ENCODE data around the gene CSRNP3. TPM values are rescaled to one million over a fixed set of nuclear protein-coding genes. Genes with fewer than 3 reads are reported as not detected.
"Not testable (repeated sequence)": the region's sequence is repeated elsewhere in the genome, so short reads cannot be mapped to it uniquely, and the experiment has no call there.

Gene CSRNP3
- total and polyA plus RNA-seq, 12 donors = 1.3 to 20.1 (median 4.9) TPM

GRCh38 chr2:165665614-165666013 is 196.1 kb downstream of the CSRNP3 start:
- Histone ChIP-seq H3K4me3 (no peak overlapping the region), H3K9me3 (replicated peaks in 1 of 3) (no peaks in the 10 kb centered on the region), H3K27ac (no peak overlapping the region), H3K36me3 (replicated peaks in 1 of 2) (no peaks in the 10 kb centered on the region), H3K27me3 (no peaks in the 10 kb centered on the region), H3K4me1 (replicated peaks in 1 of 2) (no peaks in the 10 kb centered on the region)
- no peak for DNase-seq
- 50 to 96% (median 69%) methylated on average over 2 of the region's 2 CpGs for whole genome bisulfite sequencing, 4 donors
- intact Hi-C loops (cut with DNase I) = no loop called here
- TF ChIP-seq CTCF (IDR thresholded peaks at IDR 0.05) (no peak), POLR2A (IDR thresholded peaks at IDR 0.05) (no peak)

- H3K4me1 ChIP-seq (replicated peaks in 1 of 2); intact Hi-C loops (cut with DNase I); H3K27ac ChIP-seq; H3K9me3 ChIP-seq (replicated peaks in 1 of 3); H3K36me3 ChIP-seq (replicated peaks in 1 of 2); DNase-seq; H3K4me3 ChIP-seq; H3K27me3 ChIP-seq: not testable (repeated sequence)
Measured at GRCh38 chr2:165666073-165666472, 196.6 kb downstream of the CSRNP3 start.

- WGBS, 4 donors = 86 to 100% (median 98%) methylated on average over 2 of the region's 2 CpGs
- no peak for DNase-seq
Measured at GRCh38 chr2:165666605-165667004, 197.1 kb downstream of the CSRNP3 start.

GRCh38 chr2:165667375-165667774 is 197.9 kb downstream of the CSRNP3 start:
- no peak for DNase-seq
- WGBS, 4 donors = 47 to 49% (median 48%) methylated on average over 2 of the region's 2 CpGs
- no peaks in the 10 kb centered on the region for H3K36me3 ChIP-seq (replicated peaks in 1 of 2)
- no peak overlapping the region for H3K27ac ChIP-seq
- no peak overlapping the region for H3K4me3 ChIP-seq
- TF ChIP-seq CTCF (IDR thresholded peaks at IDR 0.05) (no peak), POLR2A (IDR thresholded peaks at IDR 0.05) (no peak)
- no peaks in the 10 kb centered on the region for H3K4me1 ChIP-seq (replicated peaks in 1 of 2)
- H3K27me3 ChIP-seq = no peaks in the 10 kb centered on the region
- intact Hi-C loops (cut with DNase I) = no loop called here
- no peaks in the 10 kb centered on the region for H3K9me3 ChIP-seq (replicated peaks in 1 of 3)

More at GRCh38 chr2:165666605-165667004, 197.1 kb downstream of the CSRNP3 start:
- H3K9me3 ChIP-seq (replicated peaks in 1 of 3) = no peaks in the 10 kb centered on the region
- H3K27ac ChIP-seq = no peak overlapping the region
- no peak overlapping the region for H3K4me3 ChIP-seq
- no peaks in the 10 kb centered on the region for H3K36me3 ChIP-seq (replicated peaks in 1 of 2)
- TF ChIP-seq CTCF (IDR thresholded peaks at IDR 0.05) (no peak), POLR2A (IDR thresholded peaks at IDR 0.05) (no peak)
- no peaks in the 10 kb centered on the region for H3K4me1 ChIP-seq (replicated peaks in 1 of 2)
- intact Hi-C loops (cut with DNase I) = no loop called here
- H3K27me3 ChIP-seq = no peaks in the 10 kb centered on the region

- H3K27ac ChIP-seq = no peak overlapping the region
- DNase-seq = no peak
- no peaks in the 10 kb centered on the region for H3K9me3 ChIP-seq (replicated peaks in 1 of 3)
- intact Hi-C loops (cut with DNase I) = no loop called here
- H3K4me1 ChIP-seq (replicated peaks in 1 of 2) = no peaks in the 10 kb centered on the region
- H3K4me3 ChIP-seq = no peak overlapping the region
- TF ChIP-seq POLR2A (IDR thresholded peaks at IDR 0.05) (no peak), CTCF (IDR thresholded peaks at IDR 0.05) (no peak)
- H3K36me3 ChIP-seq (replicated peaks in 1 of 2) = no peaks in the 10 kb centered on the region
- WGBS, 4 donors = 95 to 96% (median 95%) methylated on average over 2 of the region's 2 CpGs
- no peaks in the 10 kb centered on the region for H3K27me3 ChIP-seq
Measured at GRCh38 chr2:165674780-165675179, 205.3 kb downstream of the CSRNP3 start.
